Left colon (tissue), 2 donors: Measurements from ENCODE around the gene SPAG16. TPM values are rescaled to one million over a fixed set of nuclear protein-coding genes. Genes with fewer than 3 reads are reported as not detected.

Source experiments
- ATAC-seq: fragments of 200-7000 bp; cut with Tn5 transposase; one replicate; pipeline ENCODE4 v1.9.1; 2020; ENCODE audit warnings: mild to moderate bottlenecking, moderate library complexity
- DNase-seq, 2 donors: peaks; one replicate each; pipeline ENCODE4 v3.0.0-alpha.2; 2020
- intact Hi-C, 2 donors: fragments of 100-400 bp; cut with DNase I in 1 of 2; cut with micrococcal nuclease in 1 of 2; formaldehyde crosslinking; loops; one replicate each; pipeline versions ENCODE4 v1.11.2 to v1.14.0; 2022; cut with DNase I, micrococcal nuclease
- total RNA-seq, 2 donors: library from RNA; stranded (reverse); fragmentation: NEBNext Ultra II Directional; extraction: Animal tissue kit (Norgen Biotek cat#: 25700); gene quantifications; one replicate each; pipeline ENCODE4 v1.2.1, GENCODE V29; 2021
- donor health status: DM: no; HTN: no; CAD: no.
- donor health status: DM: yes; HTN: yes; CAD: no.

Gene SPAG16
- total RNA-seq, 2 donors from 2014 or later, result 21.0 to 21.8 TPM

DNA sequence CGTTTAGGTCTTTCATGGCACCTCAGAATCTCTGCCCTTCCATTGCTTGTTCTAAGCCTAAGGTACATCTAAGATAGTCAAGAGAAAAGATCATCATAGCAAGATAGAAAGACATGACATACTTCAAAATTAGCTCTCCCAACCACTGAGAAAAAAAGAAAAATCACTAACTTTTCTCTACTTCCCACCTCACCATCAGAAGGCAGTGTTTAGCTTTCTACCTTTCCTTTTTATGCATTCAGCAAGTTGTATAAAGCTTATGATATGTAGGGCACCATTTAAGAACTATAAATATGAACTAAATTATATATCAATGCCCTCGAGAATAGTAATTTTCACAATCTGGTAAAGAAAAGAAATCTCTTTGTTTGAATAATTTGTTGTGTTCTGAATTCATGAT lies 794.8 kb downstream of the SPAG16 start:
- DNase-seq, result no peak
- intact Hi-C loops, result no loop called here
- ATAC-seq, result no peak

DNA sequence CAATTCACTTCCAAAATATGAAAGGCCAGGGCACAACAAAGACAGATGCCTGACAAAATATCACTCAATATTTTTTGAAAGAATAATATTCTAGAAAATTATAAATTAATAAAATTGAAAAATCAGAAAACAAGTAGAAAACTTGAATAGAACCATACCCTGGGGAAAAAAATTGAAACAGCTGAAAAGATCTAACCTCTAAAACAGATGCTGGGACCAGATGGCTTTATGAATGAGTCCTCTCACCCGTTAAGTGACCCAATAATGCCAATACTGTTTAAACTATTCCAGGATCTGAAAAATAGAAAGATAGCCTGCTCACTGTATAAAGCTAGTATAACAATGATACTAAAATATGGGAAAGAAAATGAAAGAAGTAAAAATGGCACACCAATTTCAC lies 804.3 kb downstream of the SPAG16 start:
- no peak for ATAC-seq
- DNase-seq, result no peak
- intact Hi-C loops, result no loop called here

DNA sequence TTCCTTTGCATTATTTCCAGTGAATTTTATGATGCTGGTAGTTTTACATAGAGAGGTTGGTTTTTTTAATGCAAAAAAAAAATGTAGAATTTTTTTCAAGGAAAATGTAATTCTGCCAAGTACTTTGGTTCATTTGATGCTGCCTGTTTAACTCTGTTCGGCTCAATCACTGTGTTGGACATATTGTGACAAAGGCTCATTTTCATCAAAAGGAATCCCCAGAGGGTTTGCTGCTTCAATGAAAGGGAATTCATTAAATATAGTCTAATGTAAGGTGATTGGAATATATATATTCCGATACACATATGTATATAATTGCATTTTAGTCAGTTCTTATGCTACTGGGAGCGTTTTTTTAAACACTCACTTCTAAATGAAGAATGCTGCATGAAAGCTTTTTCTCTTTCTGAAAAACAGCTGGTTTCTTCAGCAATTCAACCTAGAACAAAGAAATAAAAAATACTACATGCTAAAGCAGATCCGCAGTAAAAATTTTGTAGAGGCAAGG lies 812.0 kb downstream of the SPAG16 start:
- intact Hi-C loops, result no loop called here
- no peak for DNase-seq
- ATAC-seq, result no peak

DNA sequence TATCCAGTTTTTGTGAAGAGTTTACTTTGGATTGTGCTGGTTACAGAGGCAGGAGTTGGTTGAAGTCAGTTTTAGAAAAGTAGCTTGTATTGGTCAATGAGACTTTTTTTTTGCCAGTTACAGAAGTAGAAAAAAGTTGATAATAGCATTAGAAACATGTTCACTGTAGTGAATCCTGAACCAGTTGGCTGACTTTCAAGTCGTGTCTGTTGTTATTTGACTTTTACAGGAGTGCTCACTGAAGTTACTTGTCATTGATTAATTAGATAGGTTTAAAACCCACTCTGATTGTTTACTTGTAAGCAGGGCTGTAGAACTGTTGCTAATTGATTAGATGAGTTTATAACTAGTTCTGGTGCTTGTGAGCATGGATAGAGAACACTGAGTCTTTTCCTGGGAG lies 814.5 kb downstream of the SPAG16 start:
- no peak for ATAC-seq
- DNase-seq, result no peak
- intact Hi-C loops, result no loop called here

DNA sequence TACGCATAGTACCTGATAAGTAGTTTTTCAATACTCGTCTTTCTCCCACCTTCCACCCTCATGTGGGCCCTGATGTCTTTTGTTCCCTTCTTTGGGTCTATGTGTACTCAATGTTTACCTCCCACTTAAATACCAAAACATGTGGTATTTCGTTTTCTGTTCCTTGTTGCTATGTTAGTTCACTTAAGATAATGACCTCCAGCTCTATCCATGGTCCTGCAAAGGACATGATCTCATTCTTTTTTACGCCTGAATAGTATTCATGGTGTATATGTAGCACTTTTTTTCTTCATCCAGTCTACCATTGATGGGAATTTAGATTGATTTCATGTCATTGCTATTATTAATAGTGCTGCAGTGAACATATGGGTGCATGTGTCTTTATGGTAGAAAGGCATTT lies 816.2 kb downstream of the SPAG16 start:
- intact Hi-C loops, result no loop called here
- DNase-seq (no peak), ATAC-seq (no peak)

DNA sequence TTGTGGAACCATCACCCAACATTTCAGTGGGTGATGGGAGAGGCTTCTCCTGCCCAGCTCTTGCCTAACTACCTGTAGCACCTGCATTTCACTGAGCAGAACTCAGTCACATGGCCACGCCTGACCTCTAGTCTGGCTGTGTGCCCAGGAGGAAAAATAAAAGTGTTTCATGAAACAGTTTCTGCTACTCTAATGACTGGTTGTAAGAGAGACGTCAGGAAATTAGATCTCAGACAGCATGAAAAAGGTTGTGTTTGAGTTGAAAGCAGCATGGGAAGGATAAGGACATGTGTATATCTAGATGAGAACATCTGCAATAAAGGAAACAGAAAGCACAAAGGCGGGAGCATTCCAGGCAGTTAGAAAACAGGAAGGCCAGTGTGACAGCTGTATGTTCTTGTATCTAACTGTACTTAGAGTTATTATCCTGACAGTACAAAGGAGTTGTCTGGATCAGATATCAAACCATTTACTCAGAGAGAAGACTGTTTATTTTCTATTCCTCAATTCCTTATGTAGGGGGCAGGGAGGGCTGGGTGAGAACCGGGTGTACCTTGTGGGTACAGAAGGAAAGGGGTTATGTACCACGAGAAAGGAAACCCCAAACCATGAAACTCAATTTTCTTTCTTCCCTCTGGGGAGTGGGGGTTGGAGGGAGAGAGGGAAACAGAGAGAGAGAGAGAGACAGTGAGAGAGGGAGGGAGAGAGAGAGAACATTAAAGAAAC lies 819.2 kb downstream of the SPAG16 start:
- DNase-seq, result peak; percentile 6 to 30
- peak; percentile 71 for ATAC-seq
- intact Hi-C loops, result no loop called here

DNA sequence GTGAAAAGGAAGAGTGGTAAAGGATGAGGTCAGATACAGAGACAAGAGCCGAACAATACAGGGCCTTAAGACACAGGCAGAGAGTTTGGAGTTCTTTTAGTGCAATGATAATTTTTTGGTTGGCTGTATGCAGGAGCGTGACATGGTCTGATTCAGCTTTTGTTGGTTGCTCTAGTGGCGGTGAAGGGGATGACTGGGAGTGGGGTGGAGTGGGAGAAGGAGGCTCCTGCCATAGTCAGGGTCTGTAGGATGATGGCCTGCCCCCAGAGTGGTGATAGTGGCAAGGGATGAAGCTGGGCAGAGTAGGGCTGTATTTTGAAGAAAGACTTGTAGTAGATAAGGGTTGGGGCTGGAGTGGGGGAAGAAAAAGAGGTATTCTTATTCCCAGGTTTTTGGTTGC lies 820.0 kb downstream of the SPAG16 start:
- intact Hi-C loops, result no loop called here
- no peak for ATAC-seq
- no peak for DNase-seq

DNA sequence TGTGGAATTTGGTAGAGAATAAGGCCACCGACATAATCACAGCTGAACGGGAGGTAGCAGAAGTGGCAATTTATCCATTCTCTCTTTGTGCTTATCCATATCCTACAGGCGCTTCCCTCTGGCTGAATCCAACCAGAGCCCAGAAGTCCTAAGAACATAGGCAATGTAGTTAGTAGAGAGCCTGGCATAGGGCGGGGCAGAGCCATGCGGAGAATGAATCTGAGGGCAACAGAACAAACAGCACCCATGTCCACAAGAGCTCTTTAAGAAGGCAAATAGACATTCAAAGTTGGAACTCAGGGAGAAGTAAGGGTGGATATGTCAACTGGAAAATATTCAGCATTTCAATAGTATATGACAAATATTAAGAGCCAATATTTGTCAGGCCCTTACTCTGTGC lies 820.7 kb downstream of the SPAG16 start:
- ATAC-seq (no peak), DNase-seq (no peak)
- intact Hi-C loops, result no loop called here

DNA sequence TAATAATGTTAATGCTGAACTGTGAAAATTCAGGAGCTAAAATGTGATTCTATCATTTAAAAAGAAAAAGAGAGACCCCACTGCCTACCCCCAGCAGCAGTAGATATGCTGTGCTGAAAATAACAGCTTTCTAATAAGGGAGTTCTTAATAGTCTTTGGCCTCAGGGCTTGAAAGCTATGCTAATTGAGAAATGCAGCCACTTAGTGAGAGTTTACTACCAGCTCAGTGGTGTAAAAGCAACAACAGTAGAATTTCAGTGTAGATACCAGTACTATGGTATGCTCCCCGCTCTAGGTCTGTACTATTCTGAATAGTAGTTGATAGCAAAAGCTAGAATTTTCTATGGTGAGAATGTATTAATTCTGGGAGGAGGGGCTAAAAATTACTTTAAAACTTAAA lies 823.5 kb downstream of the SPAG16 start:
- ATAC-seq (no peak), DNase-seq (no peak)
- intact Hi-C loops, result no loop called here

DNA sequence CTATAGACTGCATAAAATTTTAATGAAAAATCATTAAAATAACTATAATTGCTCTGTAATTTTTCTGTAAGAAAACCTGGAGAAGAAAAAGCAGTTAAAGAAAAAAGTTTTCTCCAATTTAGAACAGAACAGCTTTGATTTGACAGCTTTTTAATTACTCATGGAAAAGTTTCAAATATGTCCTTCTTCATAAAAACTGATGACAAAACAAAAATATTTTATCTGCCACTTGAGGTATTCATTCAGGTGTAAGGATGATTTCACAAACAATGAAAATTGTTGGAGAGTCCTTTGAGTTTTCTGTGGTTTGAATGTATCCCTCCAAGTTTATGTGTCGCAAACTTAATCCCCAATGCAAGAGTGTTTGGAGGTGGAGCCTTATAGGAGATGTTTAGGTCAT lies 824.3 kb downstream of the SPAG16 start:
- intact Hi-C loops, result no loop called here
- no peak for DNase-seq
- ATAC-seq, result no peak

DNA sequence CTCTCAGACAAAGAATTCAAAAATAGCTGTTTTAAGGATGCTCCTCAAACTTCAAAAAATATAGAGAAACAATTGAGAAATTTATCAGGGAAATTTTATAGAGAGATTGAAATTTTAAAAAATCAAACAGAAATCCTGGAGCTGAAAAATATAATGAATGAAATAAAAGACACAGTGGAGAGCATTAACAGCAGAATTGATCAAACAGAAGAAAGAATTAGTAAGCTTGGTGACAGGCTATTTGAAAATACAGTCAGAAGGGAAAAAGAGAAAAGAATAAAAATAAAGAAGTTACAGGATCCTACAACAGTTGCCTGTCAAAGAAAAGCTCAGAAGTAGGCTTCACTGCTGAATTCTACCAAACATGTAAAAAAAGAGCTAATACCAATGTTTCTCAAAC lies 832.8 kb downstream of the SPAG16 start:
- ATAC-seq, result no peak

DNA sequence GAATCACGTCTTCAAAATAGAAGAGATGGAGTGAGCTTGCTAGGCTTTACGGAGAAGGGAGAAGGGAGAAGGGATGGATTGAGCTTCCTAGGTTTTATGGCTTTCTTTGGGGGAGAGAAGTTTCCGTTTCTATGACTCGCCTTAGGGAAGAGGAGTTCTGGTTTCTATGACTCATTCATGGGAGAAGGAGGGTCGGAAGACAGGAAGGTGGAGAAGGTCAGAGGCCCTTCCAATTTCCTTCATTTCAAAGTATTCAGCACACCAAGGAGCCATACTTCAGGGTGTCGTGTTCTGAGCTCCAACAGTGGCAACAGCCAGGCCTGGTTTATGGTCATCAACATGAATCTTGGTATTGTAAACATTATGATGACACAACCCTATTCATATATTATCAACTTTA lies 841.9 kb downstream of the SPAG16 start:
- intact Hi-C loops, result no loop called here
- DNase-seq (no peak), ATAC-seq (no peak)

More for the DNA sequence above, 832.8 kb downstream of the SPAG16 start:
- no peak for DNase-seq
- intact Hi-C loops, result no loop called here

DNA sequence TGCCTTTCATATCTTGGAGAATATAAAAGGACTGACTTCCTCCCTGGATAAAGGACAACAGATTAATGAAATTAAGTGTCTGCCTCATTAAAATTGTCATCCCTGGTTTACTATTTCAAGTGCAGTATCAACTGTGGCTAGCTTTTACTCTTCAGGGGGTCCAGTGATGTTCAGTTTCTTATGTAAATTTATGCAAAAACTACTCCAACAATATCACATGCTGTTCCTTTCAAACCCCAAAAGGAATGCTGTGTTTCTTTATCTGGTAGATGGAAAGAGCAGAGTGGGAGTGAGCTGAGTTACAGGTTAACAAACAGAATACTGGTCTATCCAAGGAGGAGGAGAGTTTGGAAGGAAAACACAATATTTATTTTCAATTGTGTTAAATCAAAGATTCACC lies 842.9 kb downstream of the SPAG16 start:
- intact Hi-C loops, result no loop called here
- DNase-seq (no peak), ATAC-seq (no peak)

DNA sequence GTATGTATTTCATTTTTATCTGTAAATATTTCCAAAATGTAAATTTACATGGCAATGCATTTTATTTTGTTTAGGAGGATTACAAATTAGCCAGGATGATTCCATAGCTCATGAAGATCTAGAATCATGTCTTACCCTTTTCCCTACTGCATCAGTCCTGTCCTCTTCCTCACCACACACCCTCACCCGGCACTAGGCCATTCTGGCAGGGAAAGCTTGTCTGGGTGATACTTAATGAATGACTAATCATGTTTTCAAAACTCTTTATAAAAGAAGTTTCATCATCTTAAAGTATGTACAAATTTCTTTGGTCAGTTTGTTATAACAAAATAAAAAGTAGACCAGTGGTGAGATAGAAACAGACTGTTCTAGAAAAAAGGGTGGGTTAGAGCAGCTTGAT lies 843.3 kb downstream of the SPAG16 start:
- intact Hi-C loops, result no loop called here
- ATAC-seq (no peak), DNase-seq (no peak)

DNA sequence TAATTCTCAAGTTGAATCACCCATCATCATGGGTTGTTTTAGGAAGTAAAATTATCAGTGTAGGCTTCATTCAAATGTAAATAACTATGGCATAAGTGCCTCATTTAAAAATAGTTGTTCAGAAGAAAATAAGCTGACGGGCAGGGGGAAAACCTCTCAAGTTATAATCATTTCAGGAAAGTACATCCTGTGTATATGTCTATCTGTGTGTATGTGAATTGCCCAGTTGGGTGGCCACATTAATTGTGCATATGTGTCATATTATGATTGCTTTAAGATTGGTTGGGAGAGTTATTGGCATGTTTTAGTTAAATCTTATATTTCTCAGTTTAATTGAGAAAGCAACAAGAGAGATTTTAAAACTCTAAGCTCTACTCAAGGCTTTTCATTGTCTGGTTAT lies 843.8 kb downstream of the SPAG16 start:
- no peak for ATAC-seq
- no peak for DNase-seq
- intact Hi-C loops, result no loop called here

DNA sequence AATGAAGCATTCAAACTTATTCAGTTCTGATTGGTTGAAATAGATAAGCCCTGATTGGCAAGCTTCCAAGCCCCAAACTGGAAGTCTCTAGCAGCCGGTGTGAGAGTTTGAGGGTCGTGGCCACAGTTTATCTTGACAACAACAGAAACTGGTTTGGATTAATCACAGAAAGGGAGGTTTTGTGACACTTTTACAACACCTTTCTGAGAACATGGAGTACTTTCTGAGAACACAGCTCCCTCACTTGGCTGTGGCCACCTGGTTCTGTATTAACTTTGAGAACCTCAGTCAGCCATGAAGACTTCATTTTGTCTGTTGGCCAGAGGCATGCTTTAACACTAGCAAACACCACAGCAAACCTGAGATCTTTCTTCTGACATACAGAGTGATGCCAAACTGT lies 845.9 kb downstream of the SPAG16 start:
- no peak for ATAC-seq
- DNase-seq, result no peak
- intact Hi-C loops, result no loop called here

DNA sequence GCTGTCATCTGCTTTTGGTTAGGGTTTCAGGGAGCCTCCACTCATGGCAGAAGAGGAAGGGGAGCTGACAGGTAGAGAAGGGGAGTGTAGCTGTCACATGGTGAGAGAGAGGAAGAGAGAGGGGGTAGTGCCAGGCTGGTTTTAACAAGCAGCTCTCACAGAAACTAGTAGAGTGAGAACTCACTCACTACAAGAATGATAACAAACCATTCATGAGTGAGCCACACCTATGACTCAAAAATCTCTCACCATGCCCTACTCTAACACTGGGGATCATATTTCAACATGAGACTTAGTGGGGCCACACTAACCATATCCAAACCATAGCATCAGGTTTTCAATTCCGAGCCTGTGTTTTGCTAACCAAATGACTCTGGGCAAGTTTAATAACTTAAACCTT lies 851.7 kb downstream of the SPAG16 start:
- intact Hi-C loops, result no loop called here
- ATAC-seq (no peak), DNase-seq (no peak)

DNA sequence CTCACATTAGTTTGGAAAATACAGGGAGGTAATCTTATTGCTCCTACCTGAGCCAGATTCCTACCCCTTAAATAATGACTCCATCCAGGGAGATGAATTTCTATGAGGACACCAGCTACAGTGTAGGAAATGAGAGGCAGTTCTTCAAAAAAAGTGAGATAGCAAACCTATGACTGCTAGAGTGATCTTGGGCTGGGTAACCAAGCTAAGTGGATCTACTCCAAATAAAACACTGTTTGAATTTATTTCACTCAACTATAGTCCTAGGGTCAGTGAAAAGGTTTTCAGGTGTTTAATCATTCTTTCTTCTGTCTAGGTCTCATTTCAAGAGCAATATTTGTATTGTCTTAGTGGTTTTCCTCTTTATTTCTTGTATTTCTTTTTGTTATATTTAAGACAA lies 854.5 kb downstream of the SPAG16 start:
- intact Hi-C loops, result no loop called here
- DNase-seq (no peak), ATAC-seq (no peak)

DNA sequence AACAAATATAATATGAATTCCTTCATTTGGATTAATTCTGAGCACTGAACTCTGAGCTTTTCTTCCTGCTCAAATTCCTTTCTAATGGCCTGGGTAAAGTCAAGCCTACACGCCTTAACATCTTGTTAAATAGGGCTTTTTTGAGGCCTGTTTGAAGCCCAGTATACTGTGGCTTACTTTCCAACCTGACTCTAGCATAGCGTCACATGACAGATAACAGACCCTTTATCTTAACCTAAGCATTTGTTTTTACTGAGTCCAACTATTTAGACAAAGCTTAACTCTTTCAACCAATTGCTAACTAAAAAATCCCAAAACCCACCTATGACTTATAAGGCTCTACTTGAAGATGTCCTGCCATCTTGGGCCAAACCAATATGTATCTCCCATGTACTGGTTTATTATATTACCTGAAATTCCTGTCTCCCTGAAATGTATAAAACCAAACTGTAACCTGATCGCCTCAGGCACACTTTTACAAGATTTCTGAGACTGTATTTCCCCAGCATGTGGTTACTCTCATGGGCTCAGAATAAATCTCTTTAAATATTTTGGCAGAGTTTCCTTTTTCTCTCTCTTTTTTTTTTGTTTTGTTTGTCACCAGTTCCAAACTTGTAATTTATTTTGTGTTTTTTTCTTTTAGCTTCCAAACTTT lies 855.5 kb downstream of the SPAG16 start:
- intact Hi-C loops, result no loop called here
- DNase-seq (no peak), ATAC-seq (no peak)

DNA sequence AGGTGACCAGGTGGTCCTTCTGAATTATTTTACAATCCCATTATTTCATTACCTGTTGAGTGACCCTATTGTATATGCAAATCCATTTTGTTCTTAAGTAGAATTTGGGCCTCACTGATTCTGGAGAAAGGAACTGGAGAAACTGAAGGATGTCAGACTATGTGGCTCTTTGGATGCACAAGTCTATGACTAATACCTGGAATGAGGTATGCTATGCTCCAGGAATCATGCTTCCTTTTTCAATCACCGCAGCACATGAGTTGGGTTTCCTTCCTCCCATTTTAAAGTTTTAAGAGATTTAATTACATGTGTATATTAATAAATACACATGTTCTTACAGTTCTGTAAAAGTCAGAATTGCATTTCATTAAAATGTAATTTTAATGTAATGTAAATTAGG lies 872.7 kb downstream of the SPAG16 start:
- intact Hi-C loops, result no loop called here
- ATAC-seq (no peak), DNase-seq (no peak)

DNA sequence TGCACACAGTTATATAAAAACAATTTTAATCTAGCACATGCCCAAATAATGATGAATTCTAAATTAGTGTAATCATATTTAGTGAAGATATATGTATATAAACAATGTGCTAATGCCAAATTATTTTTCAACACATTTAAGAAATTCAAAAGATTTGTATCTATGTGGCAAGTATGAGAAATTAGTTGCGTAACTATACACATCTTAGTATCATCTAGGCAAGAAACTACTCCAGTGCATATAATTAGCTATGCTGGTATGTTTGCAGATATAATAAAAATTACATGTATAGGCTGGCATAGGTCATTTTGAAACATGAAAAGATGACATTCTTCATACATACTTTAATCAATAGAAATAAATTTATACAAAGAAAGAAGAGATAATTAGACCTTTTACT lies 874.6 kb downstream of the SPAG16 start:
- no peak for DNase-seq
- no peak for ATAC-seq
- intact Hi-C loops, result no loop called here
